Measurements from ENCODE around the gene PRKAG1. TPM values are rescaled to one million over a fixed set of nuclear protein-coding genes. Genes with fewer than 3 reads are reported as not detected.

PRKAG1 gene
- total RNA-seq, 2 donors from 2014 or later, result 25.4 to 26.4 TPM

GRCh38 chr12:49057888-49058287, 39.3 kb upstream of the PRKAG1 start:
- intact Hi-C loops (cut with DNase I), result no loop called here
- Histone ChIP-seq H3K27me3 (no peaks in the 10 kb centered on the region), H3K4me3 (peak overlapping the region in 1 of 2 donors; percentile 87), H3K4me1 (peaks cover 58% of the 10 kb centered on the region), H3K27ac (peak overlapping the region in 3 of 4 donors; percentile 84 to 97 (median 97)), H3K36me3 (replicated peaks in 1 of 2; ENCODE audit: insufficient read depth in 1 of 2, low read depth in 2 of 2) (peaks cover 0 to 10% of the 10 kb centered on the region in 2 donors), H3K9me3 (no peaks in the 10 kb centered on the region)
- DNase-seq (no peak), ATAC-seq (no peak)
- TF ChIP-seq POLR2A (IDR thresholded peaks at IDR 0.05) (no peak), CTCF (IDR thresholded peaks at IDR 0.05) (no peak)
- WGBS, 2 donors, result 0% methylated on average over 4 of the region's 4 CpGs

- WGBS, 2 donors, result 39 to 50% methylated on average over 7 of the region's 7 CpGs
- Histone ChIP-seq H3K27ac (peak overlapping the region in 2 of 4 donors; percentile 3 to 36), H3K27me3 (no peaks in the 10 kb centered on the region), H3K4me3 (no peak overlapping the region), H3K4me1 (peaks cover 52% of the 10 kb centered on the region), H3K36me3 (replicated peaks in 1 of 2; ENCODE audit: insufficient read depth in 1 of 2, low read depth in 2 of 2) (peaks cover 4 to 23% of the 10 kb centered on the region in 2 donors), H3K9me3 (no peaks in the 10 kb centered on the region)
- intact Hi-C loops (cut with DNase I), result no loop called here
- ATAC-seq (peak; percentile 21), DNase-seq (peak; percentile 46 to 85 (median 64))
- TF ChIP-seq CTCF (IDR thresholded peaks at IDR 0.05) (no peak), POLR2A (IDR thresholded peaks at IDR 0.05) (no peak)
Observed at GRCh38 chr12:49055978-49056754, 37.6 kb upstream of the PRKAG1 start.

- peaks cover 4 to 33% of the 10 kb centered on the region in 2 donors for H3K36me3 ChIP-seq (replicated peaks in 1 of 2; ENCODE audit: insufficient read depth in 1 of 2, low read depth in 2 of 2)
Observed at GRCh38 chr12:49055092-49055491, 36.5 kb upstream of the PRKAG1 start.

GRCh38 chr12:49054524-49054923, 35.9 kb upstream of the PRKAG1 start:
- DNase-seq, result no peak
- intact Hi-C loops (cut with DNase I), result no loop called here
- Histone ChIP-seq H3K4me1 (peaks cover 50% of the 10 kb centered on the region), H3K36me3 (replicated peaks in 1 of 2; ENCODE audit: insufficient read depth in 1 of 2, low read depth in 2 of 2) (peaks cover 4 to 37% of the 10 kb centered on the region in 2 donors), H3K27ac (peak overlapping the region in 3 of 4 donors; percentile 12 to 22 (median 16)), H3K9me3 (no peaks in the 10 kb centered on the region), H3K27me3 (no peaks in the 10 kb centered on the region), H3K4me3 (no peak overlapping the region)
- no peak for TF ChIP-seq POLR2A (IDR thresholded peaks at IDR 0.05)
- no peak for TF ChIP-seq CTCF (IDR thresholded peaks at IDR 0.05)
- no peak for ATAC-seq
- WGBS, 2 donors, result 86 to 90% methylated on average over 10 of the region's 10 CpGs

More at GRCh38 chr12:49055092-49055491, 36.5 kb upstream of the PRKAG1 start:
- TF ChIP-seq CTCF (IDR thresholded peaks at IDR 0.05), result no peak
- no peak for TF ChIP-seq POLR2A (IDR thresholded peaks at IDR 0.05)
- H3K27ac ChIP-seq, result peak overlapping the region in 2 of 4 donors; percentile 9 to 22
- no peak for DNase-seq
- no peaks in the 10 kb centered on the region for H3K9me3 ChIP-seq
- intact Hi-C loops (cut with DNase I), result no loop called here
- WGBS, 2 donors, result 18 to 30% methylated on average over 4 of the region's 4 CpGs
- ATAC-seq, result no peak
- H3K27me3 ChIP-seq, result no peaks in the 10 kb centered on the region
- peaks cover 50% of the 10 kb centered on the region for H3K4me1 ChIP-seq
- no peak overlapping the region for H3K4me3 ChIP-seq

All from body of pancreas (tissue), 4 donors.